Head of caudate nucleus (tissue), 42 donors: ENCODE measurements around the gene RAD51D.
"Not testable (repeated sequence)": the region's sequence is repeated elsewhere in the genome, so short reads cannot be mapped to it uniquely, and the experiment has no call there.

ENCODE experiments used
- DNase-seq, 42 donors: peaks; one replicate each; pipeline versions ENCODE4 v3.0.0 to v3.0.0-alpha.2; 2020 to 2021; ENCODE audit warnings: mixed read lengths in 7 of 42
- intact Hi-C: fragments of 100-400 bp; cut with DNase I; formaldehyde crosslinking; loops from one replicate; pipeline ENCODE4 v1.15.0; 2022

Gene RAD51D

DNA sequence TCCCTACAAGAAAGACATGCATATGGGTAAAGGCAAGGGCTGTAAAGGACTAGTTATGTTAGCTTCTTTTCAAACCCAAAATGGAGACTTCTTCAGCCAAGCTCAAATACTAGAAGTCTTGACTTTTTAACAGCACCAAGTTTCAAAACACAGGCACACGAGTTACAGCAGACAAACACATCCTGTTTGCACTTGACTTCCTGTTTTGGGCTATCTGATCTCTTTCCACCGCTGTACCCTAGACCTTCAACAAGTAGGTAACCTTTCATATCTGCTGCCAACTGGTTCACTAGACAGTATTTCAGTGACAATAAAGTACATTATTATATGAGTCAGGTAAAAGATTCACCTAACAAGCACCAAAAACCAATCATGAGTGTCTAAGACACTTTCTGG is 68.5 kb downstream of the RAD51D start:
- intact Hi-C loops: no loop called here
- no peak for DNase-seq

DNA sequence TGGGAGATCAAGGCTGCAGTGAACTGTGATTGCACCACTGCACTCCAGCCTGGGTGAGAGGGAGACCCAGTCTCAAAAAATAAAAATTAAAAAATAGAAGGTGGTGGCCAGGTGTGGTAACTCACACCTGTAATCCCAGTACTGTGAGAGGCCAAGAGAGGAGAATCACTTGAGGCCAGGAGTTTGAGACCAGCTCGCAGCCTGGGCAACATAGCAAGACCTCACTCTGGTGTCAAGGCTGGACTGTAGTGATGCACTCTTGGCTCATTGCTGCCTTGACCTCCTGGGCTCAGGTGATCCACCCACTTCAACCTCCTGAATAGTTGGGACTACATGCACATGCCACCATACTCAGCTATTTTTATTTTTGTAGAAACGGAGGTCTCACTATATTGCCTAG is 69.5 kb downstream of the RAD51D start:
- intact Hi-C loops: no loop called here

DNA sequence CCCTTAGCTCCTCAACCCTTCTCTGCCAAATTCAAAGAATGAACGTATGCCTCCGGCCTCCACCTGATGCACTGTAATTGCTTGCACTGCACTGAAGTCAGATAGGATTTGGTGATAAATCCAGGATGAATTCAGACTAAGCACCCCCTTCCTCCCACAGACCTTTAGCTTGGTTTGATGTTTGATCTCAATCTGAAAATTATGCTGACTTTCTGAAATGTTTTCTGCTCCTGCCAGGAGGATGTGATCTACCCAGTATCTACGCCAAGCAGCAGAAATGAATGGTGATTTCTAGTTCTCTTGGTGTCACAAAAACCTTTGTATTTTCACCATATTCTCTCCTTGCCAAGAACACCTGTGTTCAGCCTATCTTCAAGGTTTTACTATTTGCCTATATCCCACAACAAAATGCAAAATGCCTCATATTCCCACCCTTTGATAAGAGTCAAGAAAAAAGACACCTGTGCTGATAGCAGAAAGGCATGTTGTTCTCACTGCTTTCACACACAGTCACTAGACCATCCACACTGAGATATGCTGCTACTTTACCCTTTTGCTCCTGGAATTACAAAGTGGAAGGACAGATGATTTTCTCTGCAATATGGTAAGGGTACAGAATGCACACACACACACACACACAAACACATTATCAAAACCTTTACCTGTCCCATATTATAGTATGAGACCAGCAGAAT is 70.8 kb downstream of the RAD51D start:
- intact Hi-C loops: no loop called here
- DNase-seq: peak in 2 of 42 donors; percentile 10 to 15

More for the DNA sequence above, 69.5 kb downstream of the RAD51D start:
- no peak for DNase-seq

DNA sequence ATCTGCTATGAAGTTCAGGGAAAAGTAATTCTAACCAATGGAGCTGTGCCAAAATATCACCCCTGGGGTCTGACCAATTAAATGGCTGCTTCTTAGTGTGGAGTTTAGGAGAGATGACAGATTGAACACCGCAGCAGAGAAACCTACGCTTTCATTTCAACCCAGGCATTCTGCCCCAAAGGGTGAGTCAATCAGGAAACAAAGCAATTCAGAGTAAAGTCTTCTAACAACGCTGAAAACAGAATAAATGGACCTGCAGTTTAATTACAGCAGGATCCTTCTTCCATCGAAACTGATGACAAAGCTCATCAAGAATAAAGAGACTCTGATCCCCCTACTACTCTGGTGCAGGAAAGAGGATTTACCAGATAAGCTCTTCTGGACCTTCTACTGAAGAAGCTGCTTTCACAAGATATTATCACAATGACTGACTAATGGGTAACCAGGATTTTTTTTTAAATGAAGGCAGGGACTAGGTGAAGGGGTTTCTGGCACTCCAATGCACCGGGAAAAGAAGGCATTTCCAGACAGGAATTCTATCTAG is 72.8 kb downstream of the RAD51D start:
- peak in 12 of 42 donors; percentile 7 to 66 (median 30) for DNase-seq
- intact Hi-C loops: no loop called here

DNA sequence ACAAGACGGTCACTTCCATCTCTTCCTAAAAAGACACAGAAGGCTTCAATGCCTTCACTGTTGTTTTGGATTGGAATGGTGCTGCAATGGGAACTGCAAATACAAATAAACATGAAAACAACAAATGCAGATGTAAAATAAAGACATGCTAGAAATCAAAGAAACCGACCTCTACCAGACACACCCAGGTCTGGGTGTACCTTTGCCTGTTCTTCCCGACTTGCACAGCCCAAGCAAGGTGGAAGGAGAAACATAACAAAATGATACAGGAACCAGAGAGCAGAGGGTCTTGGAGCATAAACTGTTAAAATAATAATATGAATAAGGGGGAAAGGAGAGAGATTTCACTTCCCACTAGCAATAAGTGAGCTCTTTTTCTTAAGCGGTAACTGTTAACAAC is 73.4 kb downstream of the RAD51D start:
- intact Hi-C loops: no loop called here
- DNase-seq: no peak

DNA sequence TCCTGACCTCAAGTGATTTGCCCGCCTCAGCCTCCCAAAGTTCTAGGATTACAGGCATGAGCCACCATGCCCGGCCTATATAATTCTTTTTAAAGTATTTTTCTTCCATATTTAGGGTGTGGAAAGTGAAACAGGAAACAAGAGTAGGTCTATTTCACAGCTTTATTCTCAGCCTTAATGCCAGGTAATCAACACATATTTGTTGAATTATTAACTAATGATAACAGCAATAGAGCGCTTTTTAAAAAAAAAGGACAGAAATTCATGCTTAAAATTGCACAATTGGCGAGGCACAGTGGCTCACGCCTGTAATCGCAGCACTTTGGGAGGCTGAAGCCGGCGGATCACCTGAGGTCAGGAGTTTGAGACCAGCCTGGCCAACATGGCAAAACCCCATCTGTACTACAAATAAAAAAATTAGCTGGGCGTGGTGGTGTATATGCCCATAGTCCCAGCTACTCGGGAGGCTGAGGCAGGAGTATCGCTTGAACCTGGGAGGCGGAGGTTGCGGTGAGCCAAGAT is 74.1 kb downstream of the RAD51D start:
- intact Hi-C loops, DNase-seq: not testable (repeated sequence)

DNA sequence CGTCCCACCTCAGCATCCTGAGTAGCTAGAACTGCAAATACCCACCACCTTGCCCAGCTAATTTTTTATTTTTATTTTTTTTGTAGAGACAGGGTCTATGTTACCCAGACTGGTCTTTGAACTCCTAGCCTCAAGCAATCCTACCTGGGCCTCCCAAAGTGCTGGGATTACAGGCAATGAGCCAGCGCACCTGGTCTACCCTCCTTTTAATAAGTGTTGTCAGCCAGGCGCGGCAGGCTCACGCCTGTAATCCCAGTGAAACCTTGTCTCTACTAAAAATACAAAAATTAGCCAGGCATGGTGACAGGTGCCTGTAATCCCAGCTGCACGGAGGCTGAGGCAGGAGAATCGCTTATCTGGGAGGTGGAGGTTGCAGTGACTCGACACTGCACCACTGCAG is 75.5 kb downstream of the RAD51D start:
- DNase-seq: no peak
- intact Hi-C loops: no loop called here
